ENCODE data around the gene CENPX.

CENPX gene

GRCh38 chr17:82010575-82011525 is 11.8 kb downstream of the CENPX start:
- H3K9me3 ChIP-seq (ENCODE audit: low read depth, low read length) = no peaks in the 10 kb centered on the region
- no peak overlapping the region for H3K9ac ChIP-seq (ENCODE audit: insufficient read length)

GRCh38 chr17:82009413-82009812 is 13.3 kb downstream of the CENPX start:
- Histone ChIP-seq H3K36me3 (ENCODE audit: insufficient read depth, low read length) (no peaks in the 10 kb centered on the region), H3K4me3 (no peak overlapping the region), H3K9me3 (ENCODE audit: low read depth, low read length) (no peaks in the 10 kb centered on the region), H3K9ac (ENCODE audit: insufficient read length) (no peak overlapping the region), H3K27ac (no peak overlapping the region)
- no peak for DNase-seq (ENCODE audit: low read depth, low spot score)
- no peak for TF ChIP-seq EZH2 (IDR thresholded peaks at IDR 0.05)
- no peak for TF ChIP-seq FOXP2 (optimal IDR thresholded peaks at IDR 0.05; ENCODE audit: control extremely low read depth, extremely low read length, insufficient read depth)
- no peak for TF ChIP-seq POLR2AphosphoS5 (IDR thresholded peaks at IDR 0.05; ENCODE audit: borderline replicate concordance, low read depth, low read length)

More at GRCh38 chr17:82010575-82011525, 11.8 kb downstream of the CENPX start:
- no peaks in the 10 kb centered on the region for H3K36me3 ChIP-seq (ENCODE audit: insufficient read depth, low read length)
- no peak overlapping the region for H3K27ac ChIP-seq
- H3K4me3 ChIP-seq = no peak overlapping the region
- no peak for DNase-seq (ENCODE audit: low read depth, low spot score)
- TF ChIP-seq FOXP2 (optimal IDR thresholded peaks at IDR 0.05; ENCODE audit: control extremely low read depth, extremely low read length, insufficient read depth) (no peak), EZH2 (IDR thresholded peaks at IDR 0.05) (no peak), POLR2AphosphoS5 (IDR thresholded peaks at IDR 0.05; ENCODE audit: borderline replicate concordance, low read depth, low read length) (no peak)

GRCh38 chr17:82008941-82009405 is 13.7 kb downstream of the CENPX start:
- no peak for TF ChIP-seq POLR2AphosphoS5 (IDR thresholded peaks at IDR 0.05; ENCODE audit: borderline replicate concordance, low read depth, low read length)
- TF ChIP-seq EZH2 (IDR thresholded peaks at IDR 0.05) = no peak
- TF ChIP-seq FOXP2 (optimal IDR thresholded peaks at IDR 0.05; ENCODE audit: control extremely low read depth, extremely low read length, insufficient read depth) = no peak

GRCh38 chr17:82008258-82008940 is 14.3 kb downstream of the CENPX start:
- no peak overlapping the region for H3K27ac ChIP-seq
- no peak for DNase-seq (ENCODE audit: low read depth, low spot score)
- TF ChIP-seq FOXP2 (optimal IDR thresholded peaks at IDR 0.05; ENCODE audit: control extremely low read depth, extremely low read length, insufficient read depth) = no peak
- no peak for TF ChIP-seq POLR2AphosphoS5 (IDR thresholded peaks at IDR 0.05; ENCODE audit: borderline replicate concordance, low read depth, low read length)
- no peak for TF ChIP-seq EZH2 (IDR thresholded peaks at IDR 0.05)
- no peaks in the 10 kb centered on the region for H3K9me3 ChIP-seq (ENCODE audit: low read depth, low read length)
- H3K4me3 ChIP-seq = no peak overlapping the region
- H3K36me3 ChIP-seq (ENCODE audit: insufficient read depth, low read length) = no peaks in the 10 kb centered on the region
- H3K9ac ChIP-seq (ENCODE audit: insufficient read length) = no peak overlapping the region

More at GRCh38 chr17:82008941-82009405, 13.7 kb downstream of the CENPX start:
- Histone ChIP-seq H3K4me3 (no peak overlapping the region), H3K9ac (ENCODE audit: insufficient read length) (no peak overlapping the region), H3K27ac (no peak overlapping the region), H3K9me3 (ENCODE audit: low read depth, low read length) (no peaks in the 10 kb centered on the region), H3K36me3 (ENCODE audit: insufficient read depth, low read length) (no peaks in the 10 kb centered on the region)
- DNase-seq (ENCODE audit: low read depth, low spot score) = no peak

- H3K9ac ChIP-seq (ENCODE audit: insufficient read length) = no peak overlapping the region
- TF ChIP-seq POLR2AphosphoS5 (IDR thresholded peaks at IDR 0.05; ENCODE audit: borderline replicate concordance, low read depth, low read length) = no peak
- no peak for TF ChIP-seq EZH2 (IDR thresholded peaks at IDR 0.05)
- no peak for TF ChIP-seq FOXP2 (optimal IDR thresholded peaks at IDR 0.05; ENCODE audit: control extremely low read depth, extremely low read length, insufficient read depth)
- H3K27ac ChIP-seq = no peak overlapping the region
- no peak overlapping the region for H3K4me3 ChIP-seq
- no peaks in the 10 kb centered on the region for H3K36me3 ChIP-seq (ENCODE audit: insufficient read depth, low read length)
- DNase-seq (ENCODE audit: low read depth, low spot score) = no peak
- H3K9me3 ChIP-seq (ENCODE audit: low read depth, low read length) = no peaks in the 10 kb centered on the region
Measured at GRCh38 chr17:82007495-82008257, 15.0 kb downstream of the CENPX start.

- no peaks in the 10 kb centered on the region for H3K9me3 ChIP-seq (ENCODE audit: low read depth, low read length)
- no peak for TF ChIP-seq POLR2AphosphoS5 (IDR thresholded peaks at IDR 0.05; ENCODE audit: borderline replicate concordance, low read depth, low read length)
- no peak overlapping the region for H3K9ac ChIP-seq (ENCODE audit: insufficient read length)
- no peak for DNase-seq (ENCODE audit: low read depth, low spot score)
- no peaks in the 10 kb centered on the region for H3K36me3 ChIP-seq (ENCODE audit: insufficient read depth, low read length)
- no peak overlapping the region for H3K27ac ChIP-seq
- H3K4me3 ChIP-seq = no peak overlapping the region
Measured at GRCh38 chr17:82007228-82007494, 15.5 kb downstream of the CENPX start.

- H3K27ac ChIP-seq = 0 out of 2 replicates have a peak overlapping the region, but pooled peaks have one; percentile 25
- DNase-seq (ENCODE audit: low read depth, low spot score) = no peak
- no peaks in the 10 kb centered on the region for H3K9me3 ChIP-seq (ENCODE audit: low read depth, low read length)
- no peak overlapping the region for H3K9ac ChIP-seq (ENCODE audit: insufficient read length)
- no peaks in the 10 kb centered on the region for H3K36me3 ChIP-seq (ENCODE audit: insufficient read depth, low read length)
- TF ChIP-seq FOXP2 (optimal IDR thresholded peaks at IDR 0.05; ENCODE audit: control extremely low read depth, extremely low read length, insufficient read depth) (no peak), POLR2AphosphoS5 (IDR thresholded peaks at IDR 0.05; ENCODE audit: borderline replicate concordance, low read depth, low read length) (no peak), EZH2 (IDR thresholded peaks at IDR 0.05) (no peak)
- H3K4me3 ChIP-seq = no peak overlapping the region
Measured at GRCh38 chr17:82006468-82007227, 16.0 kb downstream of the CENPX start.
